ENCODE measurements around the gene GNG12. TPM values are rescaled to one million over a fixed set of nuclear protein-coding genes. Genes with fewer than 3 reads are reported as not detected.
A peak's percentile ranks its signal among the peaks of the same experiment; 100 is the strongest.

Gene GNG12
- total and polyA plus RNA-seq, 2 donors (not counting 3 experiments of a cell fraction or from before 2014, with no cell fraction given): 107 to 152 TPM

- Histone ChIP-seq H3K4me1 (ENCODE audit: control insufficient read depth, extremely low read depth, insufficient read depth, low read length) (peaks cover 95% of the 10 kb centered on the region), H4K20me1 (replicated peaks; ENCODE audit: control insufficient read depth, extremely low read depth, insufficient read depth, low read length) (no peaks in the 10 kb centered on the region)
- FAIRE-seq: peak; percentile 84
Measured at GRCh38 chr1:67789551-67789950, 43.7 kb downstream of the GNG12 start.

GRCh38 chr1:67788904-67789303 is 44.4 kb downstream of the GNG12 start:
- intact Hi-C loops (cut with micrococcal nuclease): loop anchor here (1.0 kb wide), 1 partner anchor 43 kb away; no protein-coding TSS in a partner anchor
- no peaks in the 10 kb centered on the region for H3K36me3 ChIP-seq (ENCODE audit: control insufficient read depth in 2 of 2, extremely low read depth in 1 of 2, insufficient read depth in 2 of 2, low read length in 2 of 2)

More at GRCh38 chr1:67789551-67789950, 43.7 kb downstream of the GNG12 start:
- Histone ChIP-seq H3K9ac (replicated peaks; ENCODE audit: extremely low read depth, insufficient read depth, low read length) (peak overlapping the region; percentile 2), H3K9me3 (replicated peaks; ENCODE audit: control insufficient read depth, insufficient read depth, low read length) (no peaks in the 10 kb centered on the region), H3K4me2 (ENCODE audit: insufficient read depth, low read length) (peak overlapping the region; percentile 28), H3K36me3 (ENCODE audit: control insufficient read depth in 2 of 2, extremely low read depth in 1 of 2, insufficient read depth in 2 of 2, low read length in 2 of 2) (no peaks in the 10 kb centered on the region), H2AFZ (ENCODE audit: low read depth, low read length) (no peak overlapping the region), H3K9me1 (replicated peaks; ENCODE audit: control insufficient read depth, extremely low read depth, insufficient read depth, low read length) (no peaks in the 10 kb centered on the region), H3K4me3 (replicated peaks in 1 of 3; ENCODE audit: insufficient read depth in 1 of 3, low read depth in 1 of 3, low read length in 3 of 3) (no peak overlapping the region), H3K27ac (ENCODE audit: insufficient read depth, low read depth, low read length) (peak overlapping the region; percentile 65), H3K27me3 (ENCODE audit: control insufficient read depth in 2 of 2, insufficient read depth in 2 of 2, low read length in 2 of 2) (no peaks in the 10 kb centered on the region), H3K79me2 (ENCODE audit: control insufficient read depth, insufficient read depth, low read length) (peaks cover 82% of the 10 kb centered on the region)
- peak; percentile 81 for DNase-seq (ENCODE audit: low read depth, low spot score)
- POLR2A ChIA-PET: interaction anchor here (1.2 kb wide), 1 partner anchor 42 kb away, joined by 5 read pairs; no protein-coding TSS in a partner anchor
- CTCF ChIA-PET: interaction anchor here (1.3 to 3.8 kb wide), 5 partner anchors 12 to 48 kb away, joined by 3 to 19 read pairs (median 4); no protein-coding TSS in a partner anchor
- BruUV-seq (replicated peaks): no TSS peak
- TF ChIP-seq MAX (IDR thresholded peaks at IDR 0.05; ENCODE audit: insufficient read depth, insufficient read length) (no peak), POLR2AphosphoS5 (IDR thresholded peaks at IDR 0.05; ENCODE audit: insufficient read depth, low read depth, low read length) (peak; percentile 38), POLR2A (IDR thresholded peaks at IDR 0.05; ENCODE audit: low read depth, low read length) (no peak), GATA2 (IDR thresholded peaks at IDR 0.05; ENCODE audit: insufficient read depth, insufficient read length, low read depth, low read length) (peak; percentile 64)
- dilution Hi-C loops (cut with MboI; ENCODE audit: extremely low pct_ligation_motif_present, low sequenced_read_pairs): no loop called here
- intact Hi-C loops (cut with micrococcal nuclease): loop anchor here (1.0 kb wide), 1 partner anchor 43 kb away; no protein-coding TSS in a partner anchor

More at GRCh38 chr1:67788904-67789303, 44.4 kb downstream of the GNG12 start:
- ChIA-PET CTCF (interaction anchor here (1.3 to 3.8 kb wide), 5 partner anchors 12 to 48 kb away, joined by 3 to 19 read pairs (median 4); no protein-coding TSS in a partner anchor), POLR2A (interaction anchor here (0.5 to 1.2 kb wide), 3 partner anchors 22 to 43 kb away, joined by 4 to 10 read pairs (median 5); no protein-coding TSS in a partner anchor)
- H3K4me3 ChIP-seq (replicated peaks in 1 of 3; ENCODE audit: insufficient read depth in 1 of 3, low read depth in 1 of 3, low read length in 3 of 3): no peak overlapping the region
- no peaks in the 10 kb centered on the region for H3K27me3 ChIP-seq (ENCODE audit: control insufficient read depth in 2 of 2, insufficient read depth in 2 of 2, low read length in 2 of 2)
- no peaks in the 10 kb centered on the region for H4K20me1 ChIP-seq (replicated peaks; ENCODE audit: control insufficient read depth, extremely low read depth, insufficient read depth, low read length)
- no peak overlapping the region for H3K9ac ChIP-seq (replicated peaks; ENCODE audit: extremely low read depth, insufficient read depth, low read length)
- DNase-seq (ENCODE audit: low read depth, low spot score) (no peak), FAIRE-seq (no peak)
- TF ChIP-seq GATA2 (IDR thresholded peaks at IDR 0.05; ENCODE audit: insufficient read depth, insufficient read length, low read depth, low read length) (no peak), POLR2A (IDR thresholded peaks at IDR 0.05; ENCODE audit: low read depth, low read length) (no peak), MAX (IDR thresholded peaks at IDR 0.05; ENCODE audit: insufficient read depth, insufficient read length) (no peak), EZH2 (IDR thresholded peaks at IDR 0.05; ENCODE audit: borderline replicate concordance, low read depth, low read length, severe bottlenecking) (no peak), POLR2AphosphoS5 (IDR thresholded peaks at IDR 0.05; ENCODE audit: insufficient read depth, low read depth, low read length) (no peak)
- H3K9me3 ChIP-seq (replicated peaks; ENCODE audit: control insufficient read depth, insufficient read depth, low read length): no peaks in the 10 kb centered on the region
- H3K9me1 ChIP-seq (replicated peaks; ENCODE audit: control insufficient read depth, extremely low read depth, insufficient read depth, low read length): no peaks in the 10 kb centered on the region
- dilution Hi-C loops (cut with MboI; ENCODE audit: extremely low pct_ligation_motif_present, low sequenced_read_pairs): no loop called here
- H3K4me1 ChIP-seq (ENCODE audit: control insufficient read depth, extremely low read depth, insufficient read depth, low read length): peaks cover 89% of the 10 kb centered on the region
- no peak overlapping the region for H3K4me2 ChIP-seq (ENCODE audit: insufficient read depth, low read length)
- no peak overlapping the region for H2AFZ ChIP-seq (ENCODE audit: low read depth, low read length)
- peak overlapping the region; percentile 65 for H3K27ac ChIP-seq (ENCODE audit: insufficient read depth, low read depth, low read length)
- BruUV-seq (replicated peaks): no TSS peak
- H3K79me2 ChIP-seq (ENCODE audit: control insufficient read depth, insufficient read depth, low read length): peaks cover 77% of the 10 kb centered on the region
